Endodermal cell (in vitro differentiated cells): Measurements from ENCODE around the gene NCOA3. TPM values are rescaled to one million over a fixed set of nuclear protein-coding genes. Genes with fewer than 3 reads are reported as not detected.

Source experiments
- DNase-seq: peaks from one replicate; pipeline ENCODE4 v3.0.0-alpha.2; 2017
- H3K27ac ChIP-seq: 2 replicates; pipeline ENCODE4 v1.5.1; 2013; ENCODE audit warnings: mild to moderate bottlenecking, low read depth, low read length, moderate library complexity
- H3K27me3 ChIP-seq: 2 replicates; pipeline ENCODE4 v1.6.1; 2013; ENCODE audit warnings: mild to moderate bottlenecking, low read length, moderate library complexity; ENCODE audit not compliant: insufficient read depth, control insufficient read depth, poor library complexity, severe bottlenecking
- H3K36me3 ChIP-seq: 2 replicates; pipeline ENCODE4 v1.7.0; 2013; ENCODE audit warnings: mild to moderate bottlenecking, low read length, moderate library complexity; ENCODE audit not compliant: control insufficient read depth, insufficient read depth
- H3K4me1 ChIP-seq: one replicate; pipeline ENCODE4 v1.7.0; 2013; ENCODE audit warnings: low read length; ENCODE audit not compliant: control insufficient read depth, insufficient read depth
- H3K4me3 ChIP-seq: 2 replicates; pipeline ENCODE4 v1.5.1; 2013; ENCODE audit warnings: mild to moderate bottlenecking, low read length, moderate library complexity
- H3K9ac ChIP-seq: 2 replicates; pipeline ENCODE4 v1.6.1; 2013; ENCODE audit warnings: mild to moderate bottlenecking, low read length, moderate library complexity; ENCODE audit not compliant: poor library complexity, severe bottlenecking; ENCODE audit errors: extremely low read depth
- H3K9me3 ChIP-seq: 2 replicates; pipeline ENCODE4 v1.6.1; 2013; ENCODE audit warnings: mild to moderate bottlenecking, low read length, moderate library complexity; ENCODE audit not compliant: control insufficient read depth
- H3K27ac Mint-ChIP-seq: 2 replicates; pipeline ENCODE4 v1.8.0; 2020; ENCODE audit warnings: mixed read lengths
- H3K27me3 Mint-ChIP-seq: 2 replicates; pipeline ENCODE4 v1.8.0; 2021; ENCODE audit warnings: mild to moderate bottlenecking, mixed read lengths; ENCODE audit not compliant: insufficient read depth
- H3K36me3 Mint-ChIP-seq: 2 replicates; pipeline ENCODE4 v1.8.0; 2020; ENCODE audit warnings: low read depth, mixed read lengths
- H3K4me1 Mint-ChIP-seq: 2 replicates; pipeline ENCODE4 v1.8.0; 2020; ENCODE audit warnings: mixed read lengths
- H3K4me3 Mint-ChIP-seq: 2 replicates; pipeline ENCODE4 v1.8.0; 2020; ENCODE audit warnings: mild to moderate bottlenecking, moderate library complexity, mixed read lengths
- H3K9me3 Mint-ChIP-seq: 2 replicates; pipeline ENCODE4 v1.8.0; 2020; ENCODE audit warnings: mild to moderate bottlenecking, mixed read lengths
- WGBS, 2 experiments: methylation state at CpG; one replicate each; pipeline versions ENCODE4 v1.1.5 to v1.1.7; 2013; ENCODE audit warnings: missing lambda C conversion rate in 2 of 2, mixed read lengths in 1 of 2; ENCODE audit not compliant: insufficient coverage in 1 of 2, insufficient read length in 1 of 2; 5-methylcytosine and 5-hydroxymethylcytosine counted together
- total RNA-seq, 2 donors: library from RNA; stranded (reverse); fragmentation: NEBNext Ultra II Directional in 1 of 2; extraction: Animal tissue kit (Norgen Biotek cat#: 25700) in 1 of 2; gene quantifications; 2 replicates in 1 of 2; 3 replicates in 1 of 2; pipeline ENCODE4 v1.2.1, GENCODE V29; 2021
- TF ChIP-seq, protein P1 (sequence below): fragments of 200-600 bp; sonication (generic); conservative IDR thresholded peaks from 2 replicates; pipeline ENCODE4 v1.5.0; 2021; ENCODE audit warnings: antibody characterized with exemption, mild to moderate bottlenecking

NCOA3 gene
- total RNA-seq, 2 donors from 2014 or later: 38.6 TPM

DNA sequence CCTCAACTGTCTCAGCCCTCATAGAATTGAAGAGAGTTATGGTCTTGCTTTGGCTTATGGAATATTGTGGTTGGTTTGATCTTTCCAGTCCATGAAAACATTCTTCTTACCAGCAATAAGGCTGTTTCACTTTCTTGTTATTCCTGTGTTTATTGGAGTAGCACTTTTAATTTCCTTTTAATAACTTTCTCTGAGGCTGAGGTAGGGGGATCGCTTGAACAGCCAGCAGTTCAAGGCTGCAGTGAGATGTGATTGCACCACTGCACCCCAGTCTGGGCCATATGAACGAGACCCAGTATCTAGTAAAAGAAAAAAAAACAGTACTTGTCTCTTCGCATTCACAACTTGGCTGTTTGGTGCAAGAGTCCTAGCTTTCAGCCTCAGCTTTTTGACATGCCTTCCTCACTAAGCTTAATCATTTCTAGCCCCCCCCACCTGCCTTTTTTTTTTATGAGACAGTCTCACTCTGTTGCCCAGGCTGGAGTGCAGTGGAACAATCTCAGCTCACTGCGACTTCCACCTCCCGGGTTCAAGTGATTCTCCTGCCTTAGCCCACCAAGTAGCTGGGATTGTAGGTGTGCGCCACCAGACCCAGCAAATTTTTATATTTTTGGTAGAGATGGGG is 70.5 kb downstream of the NCOA3 start:
- TF ChIP-seq, protein P1, sequence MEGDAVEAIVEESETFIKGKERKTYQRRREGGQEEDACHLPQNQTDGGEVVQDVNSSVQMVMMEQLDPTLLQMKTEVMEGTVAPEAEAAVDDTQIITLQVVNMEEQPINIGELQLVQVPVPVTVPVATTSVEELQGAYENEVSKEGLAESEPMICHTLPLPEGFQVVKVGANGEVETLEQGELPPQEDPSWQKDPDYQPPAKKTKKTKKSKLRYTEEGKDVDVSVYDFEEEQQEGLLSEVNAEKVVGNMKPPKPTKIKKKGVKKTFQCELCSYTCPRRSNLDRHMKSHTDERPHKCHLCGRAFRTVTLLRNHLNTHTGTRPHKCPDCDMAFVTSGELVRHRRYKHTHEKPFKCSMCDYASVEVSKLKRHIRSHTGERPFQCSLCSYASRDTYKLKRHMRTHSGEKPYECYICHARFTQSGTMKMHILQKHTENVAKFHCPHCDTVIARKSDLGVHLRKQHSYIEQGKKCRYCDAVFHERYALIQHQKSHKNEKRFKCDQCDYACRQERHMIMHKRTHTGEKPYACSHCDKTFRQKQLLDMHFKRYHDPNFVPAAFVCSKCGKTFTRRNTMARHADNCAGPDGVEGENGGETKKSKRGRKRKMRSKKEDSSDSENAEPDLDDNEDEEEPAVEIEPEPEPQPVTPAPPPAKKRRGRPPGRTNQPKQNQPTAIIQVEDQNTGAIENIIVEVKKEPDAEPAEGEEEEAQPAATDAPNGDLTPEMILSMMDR: no peak
- H3K36me3 ChIP-seq: no peaks in the 10 kb centered on the region
- Mint-ChIP-seq H3K36me3 (peaks cover 28% of the 10 kb centered on the region), H3K4me3 (no peak overlapping the region), H3K9me3 (peaks cover 21% of the 10 kb centered on the region), H3K27me3 (no peaks in the 10 kb centered on the region), H3K4me1 (peaks cover 34% of the 10 kb centered on the region), H3K27ac (no peak overlapping the region)
- H3K4me1 ChIP-seq: peaks cover 9% of the 10 kb centered on the region
- no peak overlapping the region for H3K27ac ChIP-seq
- no peak overlapping the region for H3K4me3 ChIP-seq
- H3K9me3 ChIP-seq: peaks cover 25% of the 10 kb centered on the region
- 93 to 100% methylated on average over 5 to 6 of the region's 6 CpGs for WGBS, 2 experiments
- DNase-seq: no peak
- no peaks in the 10 kb centered on the region for H3K27me3 ChIP-seq
- H3K9ac ChIP-seq: no peak overlapping the region

DNA sequence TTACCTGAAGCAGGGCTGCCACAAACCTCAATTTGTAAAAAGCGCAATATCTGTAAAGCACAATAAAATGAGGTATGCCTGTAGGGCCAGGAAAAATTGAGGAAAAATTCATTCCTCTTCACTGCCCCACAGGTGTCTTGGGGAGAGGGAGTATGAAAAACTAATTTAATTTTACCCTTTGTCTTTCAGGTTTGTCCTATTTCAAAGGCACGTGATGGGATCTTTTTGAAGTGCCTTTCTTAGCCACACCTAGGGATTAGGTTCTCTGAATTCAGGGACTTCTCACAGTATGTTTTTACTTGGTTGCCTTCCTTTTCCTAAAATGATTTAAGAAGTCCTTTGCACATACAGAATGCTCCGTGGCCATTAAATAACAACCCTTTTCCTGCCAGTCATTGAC is 71.9 kb downstream of the NCOA3 start:
- no peak overlapping the region for H3K27ac ChIP-seq
- no peak overlapping the region for H3K9ac ChIP-seq
- H3K4me3 Mint-ChIP-seq: no peak overlapping the region
- H3K27me3 ChIP-seq: no peaks in the 10 kb centered on the region
- 43 to 65% methylated on average over 3 of the region's 3 CpGs for WGBS, 2 experiments
- H3K9me3 Mint-ChIP-seq: peaks cover 21% of the 10 kb centered on the region
- H3K27ac Mint-ChIP-seq: peak overlapping the region; percentile 42
- H3K4me1 ChIP-seq: peaks cover 9% of the 10 kb centered on the region
- no peaks in the 10 kb centered on the region for H3K36me3 ChIP-seq
- peaks cover 35% of the 10 kb centered on the region for H3K4me1 Mint-ChIP-seq
- no peaks in the 10 kb centered on the region for H3K27me3 Mint-ChIP-seq
- H3K9me3 ChIP-seq: peaks cover 25% of the 10 kb centered on the region
- DNase-seq: no peak
- H3K4me3 ChIP-seq: no peak overlapping the region
- H3K36me3 Mint-ChIP-seq: peaks cover 22% of the 10 kb centered on the region
- TF ChIP-seq, protein P1: no peak

DNA sequence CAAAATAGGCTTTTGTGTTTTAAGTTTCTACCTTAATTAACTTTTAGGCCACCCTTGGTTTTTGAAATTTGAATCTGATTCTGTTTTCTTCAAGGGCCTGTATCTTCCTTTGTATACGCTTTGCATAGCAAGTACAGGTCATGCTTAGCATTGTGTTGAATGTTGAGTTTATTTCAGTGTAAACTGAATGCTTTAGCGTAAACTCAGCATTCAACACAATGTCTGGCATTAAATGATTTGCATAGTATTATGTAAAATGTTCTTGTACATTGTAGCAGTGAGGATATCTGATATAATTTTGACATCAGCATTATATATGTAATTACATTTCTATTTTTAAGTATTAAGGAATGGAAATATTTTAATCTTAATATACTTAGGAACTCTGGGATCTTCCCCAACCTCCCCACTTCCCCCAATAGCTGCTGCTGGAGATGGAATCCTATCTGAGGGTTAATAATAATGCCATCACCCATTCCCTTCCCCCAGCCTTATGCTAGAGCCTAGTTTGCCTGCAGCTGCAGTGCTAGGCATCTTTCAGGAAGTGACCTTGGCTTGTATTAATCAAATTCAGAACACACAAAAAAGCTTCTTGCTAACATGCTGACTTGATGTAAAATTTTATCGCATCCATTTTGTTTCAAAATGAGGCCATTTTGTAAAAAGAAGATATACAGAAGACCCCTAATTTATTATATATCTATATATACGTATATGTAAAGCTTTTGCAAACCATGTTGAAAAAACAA is 73.1 kb downstream of the NCOA3 start:
- TF ChIP-seq, protein P1: no peak
- H3K27me3 Mint-ChIP-seq: no peaks in the 10 kb centered on the region
- H3K4me3 Mint-ChIP-seq: no peak overlapping the region
- peaks cover 21% of the 10 kb centered on the region for H3K9me3 Mint-ChIP-seq
- peaks cover 38% of the 10 kb centered on the region for H3K4me1 Mint-ChIP-seq
- 83% methylated on average over 2 of the region's 4 CpGs; no CpG with 5 or more reads in 1 of the 2 experiments for WGBS, 2 experiments
- H3K9ac ChIP-seq: no peak overlapping the region
- peaks cover 9% of the 10 kb centered on the region for H3K4me1 ChIP-seq
- H3K4me3 ChIP-seq: no peak overlapping the region
- H3K9me3 ChIP-seq: peaks cover 25% of the 10 kb centered on the region
- H3K36me3 ChIP-seq: no peaks in the 10 kb centered on the region
- peaks cover 19% of the 10 kb centered on the region for H3K36me3 Mint-ChIP-seq
- no peak overlapping the region for H3K27ac Mint-ChIP-seq
- H3K27ac ChIP-seq: no peak overlapping the region
- no peak for DNase-seq
- H3K27me3 ChIP-seq: no peaks in the 10 kb centered on the region
